GM12878 (cell line): Measurements from ENCODE around the gene HAND1. TPM values are rescaled to one million over a fixed set of nuclear protein-coding genes. Genes with fewer than 3 reads are reported as not detected.

ENCODE experiments used
- ATAC-seq: fragments of 200-7000 bp; cut with Tn5 transposase; 3 replicates; pipeline ENCODE4 v1.9.1; 2020; ENCODE audit warnings: mild to moderate bottlenecking, moderate library complexity
- BruUV-seq: library from RNA; stranded (reverse); fragments of 400-500 nt; replicated peaks from 2 replicates; lab custom pipeline; 2021; lab: Mats Ljungman, UMichigan
- CTCF ChIA-PET: fragments of 300-600 bp; sonication (Branson Sonifier 250); formaldehyde crosslinking; extraction: SDS; loops from one replicate; lab custom pipeline; 2021; ENCODE audit warnings: inconsistent platforms; lab: Yijun Ruan, JAX
- POLR2A ChIA-PET: fragments of 350-600 bp; formaldehyde crosslinking; extraction: SDS; loops from one replicate; lab custom pipeline; 2021; ENCODE audit warnings: inconsistent platforms; lab: Charles Lee
- RAD21 ChIA-PET: fragments of 300-600 bp; sonication (Branson Sonifier 250); formaldehyde crosslinking; loops from one replicate; lab custom pipeline; 2023; ENCODE audit warnings: antibody characterized with exemption; ENCODE audit not compliant: unreplicated experiment; lab: Charles Lee
- SMC1A ChIA-PET: fragments of 300-600 bp; sonication (Branson Sonifier 250); formaldehyde crosslinking; loops from one replicate; lab custom pipeline; 2023; ENCODE audit not compliant: unreplicated experiment, uncharacterized antibody; lab: Charles Lee
- DNase-seq: peaks from one replicate; pipeline ENCODE4 v3.0.0-alpha.2; 2011; ENCODE audit warnings: low read depth, low spot score
- FAIRE-seq: peaks from 3 replicates; lab custom pipeline; 2011; peaks lifted over from hg19 to GRCh38; lab: Jason Lieb, UNC
- H2AFZ ChIP-seq: 2 replicates; pipeline ENCODE4 v1.6.0; 2011; ENCODE audit warnings: low read depth, low read length, control low read depth; ENCODE audit not compliant: control insufficient read depth
- H3K27ac ChIP-seq: 2 replicates; pipeline ENCODE4 v1.5.1; 2011; ENCODE audit warnings: control low read depth; ENCODE audit not compliant: control insufficient read depth, insufficient read depth
- H3K27me3 ChIP-seq, 2 experiments: replicated peaks in 1 of 2; 2 replicates each; pipeline versions ENCODE4 v1.6.0 to v1.6.1; 2011; ENCODE audit warnings: low read length in 1 of 2; ENCODE audit not compliant: control insufficient read depth in 2 of 2, insufficient read depth in 2 of 2
- H3K36me3 ChIP-seq, 2 experiments: 2 replicates each; pipeline ENCODE4 v1.5.1; 2011; ENCODE audit warnings: low read length in 1 of 2; ENCODE audit not compliant: control insufficient read depth in 2 of 2, insufficient read depth in 2 of 2
- H3K4me1 ChIP-seq: 2 replicates; pipeline ENCODE4 v1.6.1; 2011; ENCODE audit warnings: mild to moderate bottlenecking, low read length, moderate library complexity, mixed read lengths; ENCODE audit not compliant: control insufficient read depth, insufficient read depth
- H3K4me2 ChIP-seq: 2 replicates; pipeline ENCODE4 v1.6.0; 2011; ENCODE audit warnings: control low read depth; ENCODE audit not compliant: control insufficient read depth, insufficient read depth
- H3K4me3 ChIP-seq: fragments of 200-600 bp; sonication (generic); 2 replicates; pipeline ENCODE4 v1.5.1; 2016
- H3K79me2 ChIP-seq: 2 replicates; pipeline ENCODE4 v1.6.0; 2011; ENCODE audit warnings: low read length; ENCODE audit not compliant: control insufficient read depth, insufficient read depth
- H3K9ac ChIP-seq: 2 replicates; pipeline ENCODE4 v1.8.0; 2011; ENCODE audit warnings: low read length, control low read depth, mixed read lengths; ENCODE audit not compliant: control insufficient read depth, insufficient read depth
- H3K9me3 ChIP-seq: replicated peaks from 3 replicates; pipeline ENCODE4 v1.5.1; 2011; ENCODE audit warnings: mild to moderate bottlenecking, low read length; ENCODE audit not compliant: control insufficient read depth, insufficient read depth
- H4K20me1 ChIP-seq: 2 replicates; pipeline ENCODE4 v1.6.0; 2011; ENCODE audit not compliant: control insufficient read depth, insufficient read depth
- ASH2L ChIP-seq: fragments of 300-600, 200-600 bp; sonication (generic); IDR thresholded peaks from 2 replicates; pipeline ENCODE4 v1.6.1; 2017; ENCODE audit warnings: low read depth, mild to moderate bottlenecking, borderline replicate concordance
- BCL3 ChIP-seq: IDR thresholded peaks from 2 replicates; pipeline ENCODE4 v1.6.1; 2011; ENCODE audit warnings: borderline replicate concordance, low read depth, mild to moderate bottlenecking, moderate library complexity, low read length; ENCODE audit not compliant: insufficient read depth, poor library complexity, severe bottlenecking
- NBN ChIP-seq: fragments of 450-650 bp; IDR thresholded peaks from 2 replicates; pipeline ENCODE4 v1.6.1; 2016
- NFIC ChIP-seq: IDR thresholded peaks from 2 replicates; pipeline ENCODE4 v1.6.1; 2012; ENCODE audit warnings: low read depth, mild to moderate bottlenecking, inconsistent platforms, low read length, moderate library complexity
- RELA ChIP-seq: fragments of 450-650 bp; IDR thresholded peaks from 2 replicates; pipeline ENCODE4 v1.8.0; 2014; ENCODE audit warnings: borderline replicate concordance; ENCODE audit not compliant: partially characterized antibody
- SRF ChIP-seq, 2 experiments: IDR thresholded peaks; 2 replicates each; pipeline ENCODE4 v1.6.1; 2011; ENCODE audit warnings: low read depth in 2 of 2, low read length in 2 of 2, mild to moderate bottlenecking in 1 of 2, moderate library complexity in 1 of 2
- ZBTB40 ChIP-seq: fragments of 450-650 bp; IDR thresholded peaks from 2 replicates; pipeline ENCODE4 v1.6.1; 2016; ENCODE audit warnings: mild to moderate bottlenecking, moderate library complexity, borderline replicate concordance
- ZNF24 ChIP-seq: fragments of 450-650 bp; IDR thresholded peaks from 2 replicates; pipeline ENCODE4 v1.6.1; 2017; ENCODE audit warnings: antibody characterized with exemption, mild to moderate bottlenecking
- ZZZ3 ChIP-seq: IDR thresholded peaks from 2 replicates; pipeline ENCODE4 v1.6.1; 2011; ENCODE audit warnings: low read depth; ENCODE audit not compliant: control insufficient read depth, insufficient read length
- WGBS: methylation state at CpG from one replicate; pipeline ENCODE4 v1.1.6; 2016; ENCODE audit warnings: low lambda C conversion rate; ENCODE audit not compliant: insufficient replicate concordance, insufficient coverage; ENCODE audit errors: missing lambda C conversion rate; 5-methylcytosine and 5-hydroxymethylcytosine counted together
- in situ Hi-C: fragments of 300-500 bp; cut with MboI; formaldehyde crosslinking; loops from 9 replicates; pipeline ENCODE4 v1.14.3; 2018; ENCODE audit warnings: mixed read lengths
- intact Hi-C: fragments of 100-400 bp; cut with micrococcal nuclease; formaldehyde crosslinking; loops from one replicate; pipeline ENCODE4 v1.14.2; 2022; ENCODE audit not compliant: unreplicated experiment
- polyA plus RNA-seq, 11 experiments: library from polyadenylated mRNA; depleted of rRNA in 4 of 11; unstranded in 6 of 11; stranded (reverse) in 5 of 11; fragments of >200 nt; fragmentation: Nextera tagmentation in 4 of 11; fragmentation: Illumina TruSeq in 1 of 11; extraction: Ambion mirVana in 4 of 11; extraction: Trizol in 1 of 11; gene quantifications; 1 replicate in 1 of 11; 2 replicates in 10 of 11; pipeline versions ENCODE4 v1.2.1 to v1.2.3, GENCODE V29; 2011 to 2016; ENCODE audit warnings: inconsistent platforms in 2 of 11, missing spikeins in 2 of 11, low read depth in 1 of 11
- total RNA-seq, 4 experiments: library from RNA; depleted of rRNA in 3 of 4; stranded (reverse); fragments of >200 nt in 3 of 4; fragmentation: Illumina TruSeq in 1 of 4; extraction: Trizol in 1 of 4; gene quantifications; 2 replicates each; pipeline versions ENCODE4 v1.2.1 to v1.2.3, GENCODE V29; 2013 to 2021

Gene HAND1
- total and polyA plus RNA-seq, 10 of the 15 experiments (the other 5 are each of a cell fraction or from before 2014, with no cell fraction given): 0.06 to 0.41 (median 0.27) TPM; not detected in 4

- Histone ChIP-seq H3K36me3 (peaks cover 1 to 11% of the 10 kb centered on the region in 2 experiments), H3K4me1 (no peaks in the 10 kb centered on the region), H3K27me3 (no peaks in the 10 kb centered on the region), H3K9ac (no peak overlapping the region), H3K4me3 (no peak overlapping the region), H3K9me3 (no peaks in the 10 kb centered on the region), H3K4me2 (no peak overlapping the region), H3K27ac (no peak overlapping the region), H3K79me2 (no peaks in the 10 kb centered on the region), H2AFZ (no peak overlapping the region), H4K20me1 (no peaks in the 10 kb centered on the region)
- TF ChIP-seq ZNF24 (no peak), NBN (no peak)
- FAIRE-seq: no peak
- no peak for ATAC-seq
- intact Hi-C loops: no loop called here
- SMC1A ChIA-PET: no interaction called here
- 99% methylated on average over 3 of the region's 3 CpGs for WGBS
- no peak for DNase-seq
- CTCF ChIA-PET: no interaction called here
- BruUV-seq: no TSS peak
- RAD21 ChIA-PET: no interaction called here
- in situ Hi-C loops: no loop called here
- POLR2A ChIA-PET: no interaction called here
Measured at GRCh38 chr5:154435226-154435625, 42.8 kb downstream of the HAND1 start.

GRCh38 chr5:154430961-154431630 is 46.9 kb downstream of the HAND1 start:
- Histone ChIP-seq H3K4me2 (no peak overlapping the region), H3K27me3 (no peaks in the 10 kb centered on the region), H3K27ac (no peak overlapping the region), H3K4me3 (no peak overlapping the region), H3K9me3 (no peaks in the 10 kb centered on the region), H3K79me2 (no peaks in the 10 kb centered on the region), H4K20me1 (no peaks in the 10 kb centered on the region), H3K4me1 (no peaks in the 10 kb centered on the region), H2AFZ (no peak overlapping the region), H3K9ac (no peak overlapping the region), H3K36me3 (no peaks in the 10 kb centered on the region; a peak in 1 of 4 replicates)
- 96% methylated on average over 4 of the region's 4 CpGs for WGBS
- DNase-seq: no peak
- CTCF ChIA-PET: interaction anchor here (0.7 to 2.6 kb wide), 4 partner anchors 8 to 79 kb away, joined by 4 to 11 read pairs (median 6); no protein-coding TSS in a partner anchor
- in situ Hi-C loops (no loop called here), intact Hi-C loops (no loop called here)
- BruUV-seq: no TSS peak
- POLR2A ChIA-PET: interaction anchor here (0.7 kb wide), 1 partner anchor 300 kb away, joined by 3 read pairs; no protein-coding TSS in a partner anchor
- SMC1A ChIA-PET: interaction anchor here (3.7 kb wide), 1 partner anchor 9 kb away, joined by 16 read pairs; no protein-coding TSS in a partner anchor
- ATAC-seq: no peak
- RAD21 ChIA-PET: interaction anchor here (1.1 kb wide), 1 partner anchor 359 kb away, joined by 3 read pairs; no protein-coding TSS in a partner anchor
- FAIRE-seq: no peak
- TF ChIP-seq RELA (no peak), BCL3 (no peak), ZBTB40 (no peak), NFIC (no peak), ASH2L (no peak), SRF (IDR thresholded peaks at IDR 0.05; ENCODE audit: low read depth in 2 of 2, low read length in 2 of 2) (no peak), ZZZ3 (no peak)
